Spleen (tissue), 7 donors: Measurements from ENCODE around the gene MRPL38.

Experiments used
- CTCF ChIP-seq, 11 experiments: fragments of 200-600 bp in 7 of 11; fragments of 450-650 bp in 4 of 11; sonication (generic) in 4 of 11; IDR thresholded peaks in 8 of 11; conservative IDR thresholded peaks in 3 of 11; 1 replicate in 7 of 11; 2 replicates in 4 of 11; pipeline versions ENCODE4 v1.4.0 to v1.8.0; 2016 to 2021; ENCODE audit warnings: antibody characterized with exemption in 11 of 11, inconsistent platforms in 4 of 11, mild to moderate bottlenecking in 1 of 11
- POLR2AphosphoS5 ChIP-seq, 3 donors: sonication (generic); formaldehyde crosslinking; IDR thresholded peaks; one replicate each; pipeline ENCODE4 v1.5.1; 2017; ENCODE audit warnings: antibody characterized with exemption in 3 of 3
- donor health status: DM: no; HTN: no; CAD: no; lungs with moderate emphysema.
- donor health status: DM: no; HTN: no; CAD: no.
- donor health status: DM: no; HTN: no; CAD: no.

- peak in 2 of 3 donors; percentile 33 for TF ChIP-seq POLR2AphosphoS5 (IDR thresholded peaks at IDR 0.05)
- TF ChIP-seq CTCF (IDR thresholded peaks at IDR 0.05 in 8 of 11, conservative IDR thresholded peaks at IDR 0.05 in 3 of 11), result no peak
Measured at GRCh38 chr17:75849724-75850123, 55.0 kb downstream of the MRPL38 start.
